HG03060 (cell line): ENCODE measurements around the gene PTN.

ENCODE experiments used
- ATAC-seq: cut with Tn5 transposase; IDR thresholded peaks from one replicate; pipeline ENCODE4 v1.9.1; 2021; ENCODE audit warnings: low read depth, moderate number of reproducible peaks; ENCODE audit not compliant: unreplicated experiment

Gene PTN

GRCh38 chr7:137343281-137343841 is at the start of gene PTN:
PTN (minus strand) TSS chr7:137343733; CDS start chr7:137254973, 88,760 bp downstream.
- ATAC-seq, result no peak

GRCh38 chr7:137390076-137390475 is 46.5 kb upstream of the PTN start:
- no peak for ATAC-seq

- no peak for ATAC-seq
Measured at GRCh38 chr7:137388916-137389315, 45.4 kb upstream of the PTN start.

GRCh38 chr7:137386966-137387365 is 43.4 kb upstream of the PTN start:
- ATAC-seq, result no peak

GRCh38 chr7:137381045-137381444 is 37.5 kb upstream of the PTN start:
- no peak for ATAC-seq

- no peak for ATAC-seq
Measured at GRCh38 chr7:137373507-137373906, 30.0 kb upstream of the PTN start.

GRCh38 chr7:137371616-137372015 is 28.1 kb upstream of the PTN start:
- no peak for ATAC-seq

GRCh38 chr7:137366995-137367394 is 23.5 kb upstream of the PTN start:
- no peak for ATAC-seq

GRCh38 chr7:137363683-137364082 is 20.1 kb upstream of the PTN start:
- no peak for ATAC-seq

- ATAC-seq, result no peak
Measured at GRCh38 chr7:137360087-137360679, 16.6 kb upstream of the PTN start.

- no peak for ATAC-seq
Measured at GRCh38 chr7:137354961-137355360, 11.4 kb upstream of the PTN start.

- ATAC-seq, result no peak
Measured at GRCh38 chr7:137354396-137354795, 10.9 kb upstream of the PTN start.

GRCh38 chr7:137351941-137352340 is 8.4 kb upstream of the PTN start:
- ATAC-seq, result no peak

- no peak for ATAC-seq
Measured at GRCh38 chr7:137345799-137346449, 2.4 kb upstream of the PTN start.

- ATAC-seq, result no peak
Measured at GRCh38 chr7:137342828-137343261, 688 bp downstream of the PTN start.

- ATAC-seq, result no peak
Measured at GRCh38 chr7:137342265-137342664, 1.3 kb downstream of the PTN start.

GRCh38 chr7:137337902-137338301 is 5.6 kb downstream of the PTN start:
- ATAC-seq, result no peak

GRCh38 chr7:137335814-137336213 is 7.7 kb downstream of the PTN start:
- ATAC-seq, result no peak

GRCh38 chr7:137331378-137331777 is 12.2 kb downstream of the PTN start:
- no peak for ATAC-seq

GRCh38 chr7:137329411-137329810 is 14.1 kb downstream of the PTN start:
- no peak for ATAC-seq

- no peak for ATAC-seq
Measured at GRCh38 chr7:137328373-137329120, 15.0 kb downstream of the PTN start.
